SU-DHL-6 (cell line): ENCODE data around the gene FAM3C.

Experiments
- EZH2phosphoT487 ChIP-seq: fragments of 200-600 bp; sonication (generic), shearing (Covaris generic); conservative IDR thresholded peaks from 2 replicates; pipeline ENCODE4 v1.6.1; 2018; ENCODE audit warnings: mild to moderate bottlenecking, antibody characterized with exemption, low read length, moderate library complexity, mixed read lengths
- TF ChIP-seq, protein P1 (sequence below): fragments of 200-600 bp; sonication (generic); IDR thresholded peaks from one replicate; pipeline ENCODE4 v1.5.1; 2017; ENCODE audit warnings: antibody characterized with exemption, mild to moderate bottlenecking, low read length, moderate library complexity; ENCODE audit not compliant: insufficient read depth, poor library complexity, severe bottlenecking

DNA sequence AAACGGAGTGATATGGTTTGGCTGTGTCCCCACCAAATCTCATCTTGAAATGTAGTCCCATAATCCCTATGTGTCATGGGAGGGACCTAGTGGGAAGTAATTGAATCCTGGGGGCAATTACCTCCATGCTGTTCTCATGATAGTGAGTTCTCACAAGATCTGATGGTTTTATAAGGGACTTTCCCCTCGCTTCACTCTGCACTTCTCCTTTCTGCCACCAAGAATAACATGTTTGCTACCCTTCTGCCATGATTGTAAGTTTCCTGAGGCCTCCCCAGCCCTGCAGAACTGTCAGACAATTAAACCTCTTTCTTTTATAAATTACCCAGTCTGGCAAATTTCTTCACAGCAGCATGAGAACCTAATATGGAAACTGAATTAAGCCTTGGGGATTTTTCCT, 19.1 kb downstream of the FAM3C start:
- TF ChIP-seq, protein P1, sequence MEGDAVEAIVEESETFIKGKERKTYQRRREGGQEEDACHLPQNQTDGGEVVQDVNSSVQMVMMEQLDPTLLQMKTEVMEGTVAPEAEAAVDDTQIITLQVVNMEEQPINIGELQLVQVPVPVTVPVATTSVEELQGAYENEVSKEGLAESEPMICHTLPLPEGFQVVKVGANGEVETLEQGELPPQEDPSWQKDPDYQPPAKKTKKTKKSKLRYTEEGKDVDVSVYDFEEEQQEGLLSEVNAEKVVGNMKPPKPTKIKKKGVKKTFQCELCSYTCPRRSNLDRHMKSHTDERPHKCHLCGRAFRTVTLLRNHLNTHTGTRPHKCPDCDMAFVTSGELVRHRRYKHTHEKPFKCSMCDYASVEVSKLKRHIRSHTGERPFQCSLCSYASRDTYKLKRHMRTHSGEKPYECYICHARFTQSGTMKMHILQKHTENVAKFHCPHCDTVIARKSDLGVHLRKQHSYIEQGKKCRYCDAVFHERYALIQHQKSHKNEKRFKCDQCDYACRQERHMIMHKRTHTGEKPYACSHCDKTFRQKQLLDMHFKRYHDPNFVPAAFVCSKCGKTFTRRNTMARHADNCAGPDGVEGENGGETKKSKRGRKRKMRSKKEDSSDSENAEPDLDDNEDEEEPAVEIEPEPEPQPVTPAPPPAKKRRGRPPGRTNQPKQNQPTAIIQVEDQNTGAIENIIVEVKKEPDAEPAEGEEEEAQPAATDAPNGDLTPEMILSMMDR = no peak
- no peak for TF ChIP-seq EZH2phosphoT487
